Endodermal cell (in vitro differentiated cells): ENCODE measurements around the gene IL1RL1. TPM values are rescaled to one million over a fixed set of nuclear protein-coding genes. Genes with fewer than 3 reads are reported as not detected.

ENCODE experiments used
- DNase-seq: peaks from one replicate; pipeline ENCODE4 v3.0.0-alpha.2; 2017
- H3K27ac ChIP-seq: 2 replicates; pipeline ENCODE4 v1.5.1; 2013; ENCODE audit warnings: mild to moderate bottlenecking, low read depth, low read length, moderate library complexity
- H3K27me3 ChIP-seq: 2 replicates; pipeline ENCODE4 v1.6.1; 2013; ENCODE audit warnings: mild to moderate bottlenecking, low read length, moderate library complexity; ENCODE audit not compliant: insufficient read depth, control insufficient read depth, poor library complexity, severe bottlenecking
- H3K36me3 ChIP-seq: 2 replicates; pipeline ENCODE4 v1.7.0; 2013; ENCODE audit warnings: mild to moderate bottlenecking, low read length, moderate library complexity; ENCODE audit not compliant: control insufficient read depth, insufficient read depth
- H3K4me1 ChIP-seq: one replicate; pipeline ENCODE4 v1.7.0; 2013; ENCODE audit warnings: low read length; ENCODE audit not compliant: control insufficient read depth, insufficient read depth
- H3K4me3 ChIP-seq: 2 replicates; pipeline ENCODE4 v1.5.1; 2013; ENCODE audit warnings: mild to moderate bottlenecking, low read length, moderate library complexity
- H3K9ac ChIP-seq: 2 replicates; pipeline ENCODE4 v1.6.1; 2013; ENCODE audit warnings: mild to moderate bottlenecking, low read length, moderate library complexity; ENCODE audit not compliant: poor library complexity, severe bottlenecking; ENCODE audit errors: extremely low read depth
- H3K9me3 ChIP-seq: 2 replicates; pipeline ENCODE4 v1.6.1; 2013; ENCODE audit warnings: mild to moderate bottlenecking, low read length, moderate library complexity; ENCODE audit not compliant: control insufficient read depth
- H3K27ac Mint-ChIP-seq: 2 replicates; pipeline ENCODE4 v1.8.0; 2020; ENCODE audit warnings: mixed read lengths
- H3K27me3 Mint-ChIP-seq: 2 replicates; pipeline ENCODE4 v1.8.0; 2021; ENCODE audit warnings: mild to moderate bottlenecking, mixed read lengths; ENCODE audit not compliant: insufficient read depth
- H3K36me3 Mint-ChIP-seq: 2 replicates; pipeline ENCODE4 v1.8.0; 2020; ENCODE audit warnings: low read depth, mixed read lengths
- H3K4me1 Mint-ChIP-seq: 2 replicates; pipeline ENCODE4 v1.8.0; 2020; ENCODE audit warnings: mixed read lengths
- H3K4me3 Mint-ChIP-seq: 2 replicates; pipeline ENCODE4 v1.8.0; 2020; ENCODE audit warnings: mild to moderate bottlenecking, moderate library complexity, mixed read lengths
- H3K9me3 Mint-ChIP-seq: 2 replicates; pipeline ENCODE4 v1.8.0; 2020; ENCODE audit warnings: mild to moderate bottlenecking, mixed read lengths
- CTCF ChIP-seq: fragments of 200-600 bp; sonication (generic); conservative IDR thresholded peaks from 2 replicates; pipeline ENCODE4 v1.5.0; 2021; ENCODE audit warnings: antibody characterized with exemption, mild to moderate bottlenecking
- WGBS, 2 experiments: methylation state at CpG; one replicate each; pipeline versions ENCODE4 v1.1.5 to v1.1.7; 2013; ENCODE audit warnings: missing lambda C conversion rate in 2 of 2, mixed read lengths in 1 of 2; ENCODE audit not compliant: insufficient coverage in 1 of 2, insufficient read length in 1 of 2; 5-methylcytosine and 5-hydroxymethylcytosine counted together
- total RNA-seq, 2 donors: library from RNA; stranded (reverse); fragmentation: NEBNext Ultra II Directional in 1 of 2; extraction: Animal tissue kit (Norgen Biotek cat#: 25700) in 1 of 2; gene quantifications; 2 replicates in 1 of 2; 3 replicates in 1 of 2; pipeline ENCODE4 v1.2.1, GENCODE V29; 2021

IL1RL1 gene
- total RNA-seq, 2 donors from 2014 or later = 0.75 to 0.84 TPM

- Mint-ChIP-seq H3K9me3 (no peaks in the 10 kb centered on the region), H3K27ac (no peak overlapping the region), H3K4me1 (no peaks in the 10 kb centered on the region), H3K36me3 (no peaks in the 10 kb centered on the region), H3K4me3 (no peak overlapping the region), H3K27me3 (peaks cover 7% of the 10 kb centered on the region)
- Histone ChIP-seq H3K4me1 (peaks cover 3% of the 10 kb centered on the region), H3K9ac (no peak overlapping the region), H3K27me3 (no peaks in the 10 kb centered on the region), H3K4me3 (no peak overlapping the region), H3K27ac (no peak overlapping the region), H3K36me3 (no peaks in the 10 kb centered on the region), H3K9me3 (no peaks in the 10 kb centered on the region)
- 97% methylated on average over 3 of the region's 4 CpGs; no CpG with 5 or more reads in 1 of the 2 experiments for WGBS, 2 experiments
- DNase-seq = no peak
- TF ChIP-seq CTCF = no peak
Observed at GRCh38 chr2:102345329-102345920, 34.1 kb downstream of the IL1RL1 start.

- WGBS, 2 experiments = 94 to 95% methylated on average over 5 to 7 of the region's 7 CpGs
- H3K9me3 Mint-ChIP-seq = no peaks in the 10 kb centered on the region
Observed at GRCh38 chr2:102346381-102347130, 35.2 kb downstream of the IL1RL1 start.

GRCh38 chr2:102350137-102350793 lies 38.9 kb downstream of the IL1RL1 start:
- Mint-ChIP-seq H3K36me3 (no peaks in the 10 kb centered on the region), H3K4me3 (no peak overlapping the region), H3K4me1 (no peaks in the 10 kb centered on the region), H3K27ac (no peak overlapping the region), H3K27me3 (peaks cover 17% of the 10 kb centered on the region), H3K9me3 (no peaks in the 10 kb centered on the region)
- Histone ChIP-seq H3K36me3 (no peaks in the 10 kb centered on the region), H3K27ac (no peak overlapping the region), H3K4me1 (peaks cover under 1% of the 10 kb centered on the region), H3K9me3 (no peaks in the 10 kb centered on the region), H3K9ac (no peak overlapping the region), H3K4me3 (no peak overlapping the region), H3K27me3 (no peaks in the 10 kb centered on the region)
- WGBS, 2 experiments = 33 to 62% methylated on average over 1 of the region's 1 CpG
- no peak for TF ChIP-seq CTCF
- no peak for DNase-seq

More at GRCh38 chr2:102346381-102347130, 35.2 kb downstream of the IL1RL1 start:
- Mint-ChIP-seq H3K27ac (no peak overlapping the region), H3K4me3 (no peak overlapping the region), H3K4me1 (no peaks in the 10 kb centered on the region), H3K27me3 (peaks cover 12% of the 10 kb centered on the region), H3K36me3 (no peaks in the 10 kb centered on the region)
- no peaks in the 10 kb centered on the region for H3K9me3 ChIP-seq
- H3K9ac ChIP-seq = no peak overlapping the region
- TF ChIP-seq CTCF = no peak
- H3K27ac ChIP-seq = no peak overlapping the region
- no peaks in the 10 kb centered on the region for H3K36me3 ChIP-seq
- no peak for DNase-seq
- peaks cover 3% of the 10 kb centered on the region for H3K4me1 ChIP-seq
- H3K4me3 ChIP-seq = no peak overlapping the region
- no peaks in the 10 kb centered on the region for H3K27me3 ChIP-seq
